Measurements from ENCODE around the gene CRYAB. TPM values are rescaled to one million over a fixed set of nuclear protein-coding genes. Genes with fewer than 3 reads are reported as not detected.

CRYAB gene
- total and polyA plus RNA-seq, 9 donors = 22.7 to 301 (median 72.5) TPM

DNA sequence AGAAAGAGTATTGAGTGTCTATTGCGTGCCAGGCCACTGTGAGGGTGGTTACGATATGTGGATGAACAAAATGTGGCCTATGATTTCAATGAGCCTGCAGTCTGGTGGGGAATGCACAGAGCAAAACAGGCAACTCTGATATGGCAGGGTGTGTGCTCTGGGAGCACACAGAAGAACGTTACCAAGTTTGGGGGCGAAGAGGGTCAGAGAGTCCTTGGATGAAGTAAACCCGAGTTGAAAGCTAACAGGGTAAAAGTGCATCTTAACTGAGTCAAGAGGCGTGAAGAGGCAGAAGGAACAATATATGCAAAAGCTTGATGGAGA is 32.0 kb downstream of the CRYAB start:
- H3K27me3 ChIP-seq = no peaks in the 10 kb centered on the region
- intact Hi-C loops (cut with DNase I) = loop anchor here in 3 of 4 donors (2.0 to 10.0 kb wide), 6 partner anchors 33 to 205 kb away; partner anchors contain the start of genes CRYAB (in 2 of the 3), HSPB2 (in 2 of the 3), SDHD (in 1 of the 3) and TIMM8B (in 1 of the 3)
- peak overlapping the region; percentile 58 for H3K4me3 ChIP-seq
- WGBS, 3 donors = 26 to 30% (median 26%) methylated on average over 6 of the region's 6 CpGs
- no peaks in the 10 kb centered on the region for H3K9me3 ChIP-seq
- peak overlapping the region; percentile 65 to 95 for H3K27ac ChIP-seq
- no peak for DNase-seq
- TF ChIP-seq POLR2A (IDR thresholded peaks at IDR 0.05) (no peak), CTCF (IDR thresholded peaks at IDR 0.05) (no peak), EP300 (IDR thresholded peaks at IDR 0.05) (no peak)
- H3K4me1 ChIP-seq (ENCODE audit: insufficient read depth) = peaks cover 7% of the 10 kb centered on the region
- H3K36me3 ChIP-seq = no peaks in the 10 kb centered on the region

GRCh38 chr11:111878849-111879636 is 32.5 kb downstream of the CRYAB start, which contains the start of the genes CFAP68 and FDXACB1:
TSS of gene CFAP68 (plus strand) at chr11:111879541. CDS start at chr11:111879561, 20 bp downstream.
TSS of gene FDXACB1 (minus strand) at chr11:111879165. CDS start at chr11:111879132, 33 bp downstream.
- Histone ChIP-seq H3K36me3 (no peaks in the 10 kb centered on the region), H3K27me3 (no peaks in the 10 kb centered on the region), H3K4me3 (peak within 1 kb of the TSS; percentile 58), H3K27ac (peak within 1 kb of the TSS; percentile 65 to 95), H3K4me1 (ENCODE audit: insufficient read depth) (peaks cover 7% of the 10 kb centered on the region), H3K9me3 (no peaks in the 10 kb centered on the region)
- intact Hi-C loops (cut with DNase I) = loop anchor here in 3 of 4 donors (2.0 to 10.0 kb wide), 6 partner anchors 33 to 206 kb away; partner anchors contain the start of genes CRYAB (in 2 of the 3), HSPB2 (in 2 of the 3), SDHD (in 1 of the 3) and TIMM8B (in 1 of the 3)
- 0% methylated on average over 55 of the region's 55 CpGs for WGBS, 3 donors
- DNase-seq = peak; percentile 96 to 97 (median 97)
- TF ChIP-seq CTCF (IDR thresholded peaks at IDR 0.05) (peak; percentile 79 to 99 (median 99)), POLR2A (IDR thresholded peaks at IDR 0.05) (peak; percentile 88), EP300 (IDR thresholded peaks at IDR 0.05) (peak; percentile 67)

GRCh38 chr11:111878385-111878848 is 33.2 kb downstream of the CRYAB start:
- TF ChIP-seq EP300 (IDR thresholded peaks at IDR 0.05) (no peak), CTCF (IDR thresholded peaks at IDR 0.05) (no peak), POLR2A (IDR thresholded peaks at IDR 0.05) (no peak)
- 0 to 1% (median 1%) methylated on average over 13 of the region's 13 CpGs for WGBS, 3 donors
- DNase-seq = no peak
- Histone ChIP-seq H3K9me3 (no peaks in the 10 kb centered on the region), H3K36me3 (no peaks in the 10 kb centered on the region), H3K27me3 (no peaks in the 10 kb centered on the region), H3K4me3 (peak overlapping the region; percentile 58), H3K4me1 (ENCODE audit: insufficient read depth) (peaks cover 7% of the 10 kb centered on the region), H3K27ac (peak overlapping the region; percentile 65 to 95)
- intact Hi-C loops (cut with DNase I) = loop anchor here in 3 of 4 donors (2.0 to 10.0 kb wide), 6 partner anchors 34 to 206 kb away; partner anchors contain the start of genes CRYAB (in 2 of the 3), HSPB2 (in 2 of the 3), SDHD (in 1 of the 3) and TIMM8B (in 1 of the 3)

- Histone ChIP-seq H3K27ac (peak overlapping the region; percentile 47 to 85), H3K27me3 (no peaks in the 10 kb centered on the region), H3K9me3 (no peaks in the 10 kb centered on the region), H3K36me3 (no peaks in the 10 kb centered on the region), H3K4me3 (peak overlapping the region; percentile 94), H3K4me1 (ENCODE audit: insufficient read depth) (peaks cover 3% of the 10 kb centered on the region)
- TF ChIP-seq POLR2A (IDR thresholded peaks at IDR 0.05) (no peak), CTCF (IDR thresholded peaks at IDR 0.05) (no peak), EP300 (IDR thresholded peaks at IDR 0.05) (no peak)
- intact Hi-C loops (cut with DNase I) = loop anchor here in 3 of 4 donors (5.0 to 10.0 kb wide), 3 partner anchors 106 to 213 kb away; partner anchors contain the start of genes SDHD (in 1 of the 3) and TIMM8B (in 1 of the 3)
- no peak for DNase-seq
- 50 to 55% (median 50%) methylated on average over 5 of the region's 5 CpGs for WGBS, 3 donors
Observed at GRCh38 chr11:111871693-111872161, 39.8 kb downstream of the CRYAB start.

All from ovary (tissue), 9 donors.